GM19099 (cell line): Measurements from ENCODE around the gene UBE2M.

ENCODE experiments used
- POLR2A ChIP-seq: IDR thresholded peaks from 3 replicates; pipeline ENCODE4 v1.6.1; 2011; ENCODE audit warnings: low read depth; ENCODE audit not compliant: insufficient read length; ENCODE audit errors: extremely low read depth

Gene UBE2M

GRCh38 chr19:58558066-58558622 is at the start of gene UBE2M:
UBE2M (minus strand) TSS chr19:58558611; CDS start chr19:58558381, 230 bp downstream.
- no peak for TF ChIP-seq POLR2A

GRCh38 chr19:58586133-58586765 is 27.8 kb upstream of the UBE2M start:
- TF ChIP-seq POLR2A, result no peak

- TF ChIP-seq POLR2A, result no peak
Observed at GRCh38 chr19:58585442-58586132, 27.2 kb upstream of the UBE2M start.

GRCh38 chr19:58584498-58585441 is 26.4 kb upstream of the UBE2M start:
- TF ChIP-seq POLR2A, result no peak

GRCh38 chr19:58582985-58583384 is 24.6 kb upstream of the UBE2M start:
- no peak for TF ChIP-seq POLR2A

GRCh38 chr19:58581227-58582141 is 23.1 kb upstream of the UBE2M start:
- no peak for TF ChIP-seq POLR2A

GRCh38 chr19:58579473-58580142 is 21.2 kb upstream of the UBE2M start:
- no peak for TF ChIP-seq POLR2A

GRCh38 chr19:58578012-58578925 is 19.9 kb upstream of the UBE2M start:
- no peak for TF ChIP-seq POLR2A

GRCh38 chr19:58575183-58576041 is 17.0 kb upstream of the UBE2M start:
- peak; percentile 82 for TF ChIP-seq POLR2A

- TF ChIP-seq POLR2A, result no peak
Observed at GRCh38 chr19:58573658-58574164, 15.3 kb upstream of the UBE2M start.

- TF ChIP-seq POLR2A, result peak; percentile 40
Observed at GRCh38 chr19:58572818-58573657, 14.6 kb upstream of the UBE2M start, which contains the start of gene MZF1. MZF1 (minus strand) TSS chr19:58573335; CDS start chr19:58571389, 1,946 bp downstream.
